Stimulated activated CD4-positive, alpha-beta T cell treated with anti-CD3 and anti-CD28 coated beads, Interleukin-2, amount 100 ng/mL, for 24 hours (primary cell): ENCODE data around the gene MYH9.
"Not testable (repeated sequence)": the region's sequence is repeated elsewhere in the genome, so short reads cannot be mapped to it uniquely, and the experiment has no call there.

Experiments
- DNase-seq, 2 donors: peaks; one replicate each; pipeline ENCODE4 v3.0.0-alpha.2; 2020

MYH9 gene

DNA sequence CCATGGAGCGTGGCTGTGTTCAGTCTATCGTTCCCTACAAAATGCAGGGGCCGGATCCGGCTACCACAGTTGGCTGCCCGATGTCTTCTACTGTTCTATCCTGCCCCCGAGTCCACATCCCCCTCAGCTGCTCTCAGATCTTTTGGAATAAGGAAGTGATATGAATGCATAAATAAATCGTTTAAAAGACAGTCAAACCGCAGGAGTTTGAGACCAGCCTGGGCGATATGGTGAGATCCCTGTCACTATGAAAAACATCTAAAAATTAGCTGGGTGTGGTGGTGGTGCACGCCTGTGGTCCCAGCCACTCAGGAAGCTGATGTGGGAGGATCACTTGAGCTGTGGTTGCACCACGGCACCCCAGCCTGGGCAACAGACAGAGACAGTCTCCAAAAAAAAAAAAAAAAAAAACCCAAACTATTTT, 97.8 kb downstream of the MYH9 start:
- DNase-seq = not testable (repeated sequence)

DNA sequence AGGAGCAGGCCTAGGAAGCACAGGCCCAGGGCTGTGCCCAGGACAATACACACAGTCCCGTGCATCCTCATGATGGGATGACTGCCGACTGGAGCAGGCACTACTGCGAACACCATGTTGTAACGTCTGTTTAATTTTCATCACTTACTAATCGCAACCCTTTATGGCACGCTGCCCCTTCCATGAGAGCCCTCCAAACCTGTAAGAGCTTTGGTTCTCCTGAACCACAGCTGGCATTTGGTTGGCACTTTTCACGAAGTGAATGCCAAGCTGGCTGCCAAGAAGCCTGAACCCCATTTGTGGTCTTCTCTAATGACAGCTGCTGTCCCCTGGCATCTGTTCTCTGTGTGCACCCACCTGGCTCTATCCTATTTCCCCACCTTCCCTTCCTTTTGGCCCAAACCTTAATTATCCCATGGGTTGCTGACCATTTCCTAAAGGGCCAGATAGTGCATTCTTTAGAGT, 98.3 kb downstream of the MYH9 start:
- DNase-seq = no peak

DNA sequence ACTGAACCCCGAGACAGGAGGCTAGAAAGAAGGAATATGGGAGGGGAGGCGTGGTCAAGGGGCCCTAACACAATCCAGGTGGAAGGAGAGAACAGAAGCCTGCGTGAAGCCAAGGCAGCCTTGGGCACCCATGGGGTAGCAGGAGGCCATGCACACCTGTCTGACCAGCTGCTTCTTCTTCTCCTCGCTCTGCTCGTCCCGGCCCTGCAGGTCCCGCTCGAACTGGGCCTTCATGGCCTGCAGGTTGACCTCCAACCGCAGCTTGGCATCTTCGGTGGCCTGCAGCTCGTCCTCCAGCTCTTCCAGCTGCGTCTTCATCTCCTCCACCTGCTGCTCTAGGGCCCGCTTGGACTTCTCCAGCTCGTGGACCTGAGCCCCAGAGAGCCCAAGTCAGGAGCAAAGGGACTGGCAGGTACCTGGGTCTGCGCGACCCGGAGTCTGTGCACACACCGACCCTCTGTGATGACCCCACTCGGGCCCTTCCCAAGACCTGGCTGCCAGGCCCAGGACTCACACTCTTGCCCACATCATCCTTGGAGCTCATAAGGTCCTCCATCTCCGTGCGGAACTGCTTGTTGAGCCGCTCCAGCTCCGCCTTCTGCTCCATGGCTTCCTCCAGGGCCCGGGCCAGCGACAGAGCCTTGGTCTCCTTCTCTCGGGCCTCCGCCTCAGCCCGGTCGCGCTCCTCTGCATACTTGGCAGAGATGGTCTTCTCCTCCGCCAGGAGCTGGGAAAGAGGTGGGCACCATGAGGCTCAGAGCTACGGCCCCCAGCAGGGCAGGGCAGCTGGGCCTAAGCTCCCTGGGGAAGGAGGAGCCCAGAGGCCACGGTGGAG, 99.0 kb downstream of the MYH9 start:
- DNase-seq = no peak

DNA sequence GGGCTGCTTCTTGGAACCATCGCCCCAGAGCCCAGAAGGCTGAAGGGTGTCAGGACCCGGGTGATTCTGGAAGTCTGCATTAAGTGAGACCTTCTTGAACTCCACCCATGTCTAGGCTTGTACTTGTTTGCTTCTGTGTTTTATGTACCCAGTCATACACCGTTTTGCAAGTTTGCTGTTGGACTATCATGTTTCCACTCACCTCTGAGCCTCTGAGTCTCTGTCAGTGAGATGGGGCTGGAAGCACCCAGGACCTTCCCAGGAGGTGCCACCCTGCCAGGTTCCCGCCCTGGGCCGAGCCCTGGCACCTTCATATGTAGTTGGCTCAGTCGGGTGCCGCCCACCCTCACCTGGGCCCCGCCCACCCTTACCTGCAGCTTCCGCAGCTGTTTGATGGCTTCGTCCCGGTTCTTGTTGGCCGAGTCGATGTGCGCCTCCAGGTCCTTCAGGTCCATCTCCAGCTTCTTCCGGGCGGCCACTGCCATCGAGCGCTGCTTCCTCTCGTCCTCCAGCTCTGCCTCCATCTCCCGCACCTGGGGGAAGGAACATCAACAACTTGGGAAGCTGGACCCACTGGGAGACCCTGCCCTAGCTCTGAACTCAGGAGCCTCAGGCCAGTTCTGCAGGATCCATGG, 99.8 kb downstream of the MYH9 start:
- no peak for DNase-seq

DNA sequence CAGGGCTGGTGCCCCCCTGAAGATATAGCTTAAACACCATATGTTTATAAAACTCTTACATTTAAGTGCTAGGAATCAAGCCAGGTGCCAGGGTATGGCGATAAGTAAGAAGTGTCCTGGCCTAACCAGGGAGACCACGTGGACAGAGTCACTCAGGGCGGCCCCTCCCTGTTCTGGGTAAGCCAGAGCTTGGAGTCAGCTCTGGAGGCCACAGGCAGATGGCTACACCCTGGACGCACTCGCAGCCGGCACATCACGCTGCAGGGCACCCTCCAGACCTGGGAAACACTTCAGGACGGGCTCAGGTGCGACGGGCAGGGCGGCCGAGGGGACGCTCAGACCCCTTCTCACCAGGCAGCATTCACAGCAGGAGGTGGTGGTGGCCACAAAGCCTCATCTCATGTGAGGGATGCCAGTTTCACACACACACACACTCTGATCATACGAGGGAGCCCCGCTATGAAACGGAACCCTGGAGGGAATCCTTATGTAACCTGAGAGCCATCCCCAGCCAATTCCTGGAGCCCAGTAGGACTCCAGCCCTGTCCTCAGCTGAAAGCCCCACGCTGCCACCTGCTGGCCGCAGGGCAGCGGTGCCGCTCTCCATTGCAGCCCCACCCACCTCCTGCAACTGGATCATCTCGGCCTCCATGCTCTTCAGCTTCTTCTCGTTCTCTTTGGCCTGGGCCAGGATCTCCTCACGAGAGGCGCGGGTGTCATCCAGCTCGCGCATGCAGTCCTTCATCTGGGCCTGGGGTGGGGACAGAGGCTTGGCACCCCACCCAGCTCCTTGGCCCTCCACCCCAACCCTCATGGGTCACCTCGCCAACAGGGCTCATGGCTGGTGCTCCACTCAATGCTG, 101.4 kb downstream of the MYH9 start:
- DNase-seq = peak; percentile 76 to 82

DNA sequence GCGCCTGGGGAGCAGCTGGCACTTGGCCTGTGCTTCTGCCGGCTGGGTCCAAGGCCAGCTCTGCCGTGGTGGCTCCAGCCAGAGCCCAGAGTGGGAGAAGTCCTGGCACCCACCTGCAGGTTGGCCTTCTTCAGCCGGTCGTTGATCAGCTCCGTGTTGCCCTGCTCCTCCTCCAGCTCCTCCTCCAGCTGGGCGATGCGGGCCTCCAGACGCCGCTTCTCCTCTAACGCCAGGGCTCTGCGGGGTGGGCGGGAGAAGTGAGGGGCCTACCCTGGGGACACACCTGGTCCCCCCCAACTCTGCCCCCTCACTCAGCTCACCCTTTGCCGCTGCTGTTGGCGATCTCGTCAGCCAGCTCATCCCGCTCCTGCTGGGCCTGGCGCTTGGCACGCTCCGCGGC, 102.2 kb downstream of the MYH9 start:
- no peak for DNase-seq

DNA sequence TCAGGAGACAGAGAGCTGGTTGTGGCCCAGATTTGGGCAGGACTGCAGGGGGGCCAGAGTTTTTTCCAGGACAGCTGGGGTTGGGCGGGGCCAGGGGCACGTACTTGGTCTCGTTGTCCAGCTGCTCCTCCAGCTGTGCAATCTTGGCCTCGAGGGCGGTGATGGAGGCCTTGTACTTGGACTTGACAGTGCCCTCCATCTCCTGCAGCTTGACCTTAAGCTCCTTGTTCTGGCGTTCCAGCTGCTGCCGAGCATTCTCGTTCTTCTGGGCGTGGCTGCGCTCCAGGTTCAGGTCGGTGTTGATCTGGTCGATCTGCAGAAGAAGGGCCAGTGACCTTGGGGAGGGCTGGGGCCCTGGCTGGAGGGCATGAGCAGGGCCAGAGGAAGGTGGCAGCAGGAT, 102.8 kb downstream of the MYH9 start:
- DNase-seq = no peak

DNA sequence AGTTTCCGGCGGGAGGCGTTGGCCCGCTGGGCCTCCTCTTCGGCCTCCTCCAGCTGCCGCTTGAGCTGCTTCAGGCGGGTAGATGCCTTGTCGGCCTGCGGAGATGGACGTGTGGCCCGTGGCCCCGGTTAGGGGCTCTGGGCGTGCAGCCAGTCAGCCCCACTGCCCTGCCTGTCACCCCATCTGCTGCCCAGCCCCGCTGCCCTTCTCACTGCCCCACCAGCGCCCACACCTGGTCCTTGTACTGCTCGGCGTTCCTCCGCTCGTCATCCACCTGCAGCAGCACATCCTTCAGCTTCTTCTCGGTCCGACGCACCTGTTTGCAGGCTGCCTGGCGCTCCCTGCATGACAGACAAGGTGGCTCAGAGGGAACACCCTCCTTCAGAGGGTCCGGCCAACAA, 103.6 kb downstream of the MYH9 start:
- DNase-seq = no peak

DNA sequence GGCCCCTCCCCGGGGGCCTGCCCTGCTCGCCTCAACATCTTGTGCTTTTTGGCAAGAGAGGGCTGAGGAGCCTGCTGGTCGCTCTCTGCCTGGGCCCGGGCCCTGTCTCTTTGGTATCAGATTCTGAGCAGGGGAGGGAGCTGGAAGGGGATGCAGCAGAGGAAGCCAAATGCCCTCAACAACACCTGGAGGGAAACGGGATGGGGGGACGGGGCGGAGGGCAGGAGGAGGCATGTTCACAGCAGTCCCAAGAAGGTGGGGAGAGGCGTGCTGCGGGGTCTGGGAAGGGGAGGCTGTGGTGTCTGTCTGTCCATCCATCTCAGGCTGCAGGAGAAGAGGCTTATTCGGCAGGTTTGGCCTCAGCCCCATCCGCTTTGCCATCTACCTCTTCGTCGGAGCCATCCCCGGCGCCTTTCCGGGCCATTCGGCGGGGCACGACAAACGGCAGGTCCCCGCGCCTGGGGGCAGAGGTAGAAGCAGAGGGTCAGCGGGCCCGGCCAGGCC, 105.4 kb downstream of the MYH9 start:
- DNase-seq = no peak

DNA sequence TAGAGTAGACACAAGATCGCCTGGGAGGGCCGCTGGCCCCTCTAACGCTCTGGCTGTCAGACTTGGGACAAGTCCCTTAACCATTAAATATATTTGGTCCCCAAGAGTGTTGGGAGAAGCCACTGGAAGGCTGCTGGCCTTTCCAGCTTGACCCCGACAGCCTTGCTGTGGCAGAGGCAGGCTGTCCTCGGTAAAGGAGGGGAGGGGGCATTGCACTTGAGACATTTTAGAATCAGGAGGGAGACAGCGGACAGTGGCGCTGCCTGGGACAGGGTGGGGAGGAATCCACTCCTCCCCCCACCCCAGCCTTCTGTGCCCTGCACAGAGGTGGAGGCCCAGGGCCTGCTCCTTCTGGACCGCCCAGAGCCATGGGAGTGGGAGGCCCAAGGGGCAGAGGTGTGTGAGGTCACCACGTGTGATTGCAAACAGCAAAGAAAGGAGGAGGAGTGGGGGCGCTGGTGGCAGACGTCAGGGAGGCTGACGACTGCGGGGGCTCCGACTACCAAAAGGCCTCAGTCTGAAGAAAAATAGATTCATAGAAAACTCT, 105.9 kb downstream of the MYH9 start:
- no peak for DNase-seq

DNA sequence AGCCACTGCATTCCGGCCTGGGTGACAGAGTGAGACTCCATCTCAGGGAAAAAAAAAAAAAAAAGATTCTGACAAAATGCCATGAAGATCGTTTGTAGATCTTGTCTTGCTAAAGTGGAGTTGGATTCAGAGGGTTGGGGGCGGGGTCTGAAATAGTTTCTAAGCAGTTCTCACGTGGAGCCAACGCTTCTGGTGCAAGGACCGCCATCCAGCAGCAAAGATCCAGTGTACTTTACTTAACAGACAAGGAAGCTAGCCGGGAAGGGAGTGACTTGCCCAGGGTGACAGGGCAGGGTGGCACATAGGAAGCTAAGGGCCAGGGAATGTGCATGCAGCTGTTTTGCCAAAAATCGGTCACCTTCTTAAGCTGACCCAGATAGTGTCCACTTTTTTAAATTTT, 107.4 kb downstream of the MYH9 start:
- no peak for DNase-seq

DNA sequence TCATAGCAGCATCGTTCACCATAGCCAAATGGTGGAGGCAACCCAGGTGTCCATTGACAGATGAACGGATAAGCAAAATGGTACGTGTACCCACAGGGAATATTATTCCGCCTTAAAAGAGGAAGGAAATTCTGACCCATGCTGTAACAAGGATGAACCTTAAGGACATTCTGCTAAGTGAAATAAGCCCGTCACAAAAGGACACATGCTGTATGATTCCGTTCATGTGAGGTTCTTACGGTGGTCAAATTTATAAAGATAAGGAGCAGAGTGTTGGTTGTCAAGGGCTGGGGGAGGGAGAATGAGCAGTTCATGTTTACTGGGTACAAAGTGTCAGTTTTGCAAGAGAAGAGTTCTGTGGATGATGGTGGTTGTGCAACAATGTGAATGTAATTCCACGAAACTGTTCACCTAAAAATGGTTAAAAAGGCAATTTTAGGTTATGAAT, 108.5 kb downstream of the MYH9 start:
- no peak for DNase-seq

DNA sequence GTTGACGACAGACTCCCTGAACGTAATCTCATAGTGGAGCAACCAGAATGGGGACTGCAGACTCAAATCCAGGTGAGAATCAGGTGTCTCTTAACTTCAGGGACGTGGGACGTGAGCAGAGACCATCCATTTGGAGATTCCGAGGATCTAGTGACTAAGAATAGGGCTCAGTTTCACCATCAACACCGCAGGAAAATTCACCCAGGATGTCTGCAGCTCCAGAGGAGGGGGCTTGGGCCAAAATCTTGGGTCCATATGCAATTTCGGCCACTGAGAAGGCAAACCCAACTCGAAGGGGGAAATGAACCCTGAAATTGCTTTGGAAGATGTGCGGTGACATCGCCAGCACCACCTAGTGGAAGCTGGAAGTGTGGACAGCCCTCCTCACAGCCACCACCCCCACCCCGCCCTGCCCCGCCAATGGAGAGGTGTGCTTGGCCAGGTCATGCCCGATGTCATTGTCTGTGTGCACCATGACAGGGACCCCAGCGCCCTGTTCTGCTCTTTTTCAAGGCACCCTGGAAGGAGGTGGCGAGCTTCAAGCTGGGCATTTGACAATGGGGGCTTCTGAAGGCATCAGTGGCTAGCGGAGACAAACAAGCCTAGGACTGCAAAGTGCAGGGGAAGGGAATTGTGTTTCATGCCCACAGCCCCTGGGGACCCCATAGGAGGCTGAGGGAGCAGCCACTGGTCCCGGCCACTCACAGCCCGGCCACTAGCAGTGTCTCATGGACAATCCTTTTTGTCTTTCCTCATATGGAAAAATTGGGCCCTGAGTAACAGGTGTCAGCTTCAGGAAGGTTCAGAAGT, 110.1 kb downstream of the MYH9 start:
- DNase-seq = peak; percentile 72 to 73

DNA sequence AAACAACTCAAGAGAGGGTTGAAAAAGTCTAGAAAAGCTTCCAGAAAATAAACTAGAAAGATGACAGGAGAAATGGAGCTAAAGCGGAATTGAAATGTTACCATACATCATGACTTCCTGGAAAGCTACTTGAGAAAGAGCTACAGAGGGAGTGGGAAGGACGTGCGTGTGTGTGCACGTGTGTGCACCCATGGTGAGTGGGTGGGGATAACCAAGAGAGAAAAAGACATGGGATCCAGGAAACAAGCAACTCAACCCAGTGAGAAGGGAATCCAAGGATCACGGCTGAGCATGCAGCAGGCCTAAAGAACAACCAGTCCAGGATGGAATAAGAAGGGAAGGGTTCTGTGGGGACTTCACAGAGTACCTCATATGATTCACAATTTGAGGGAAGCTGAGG, 113.2 kb downstream of the MYH9 start:
- no peak for DNase-seq

DNA sequence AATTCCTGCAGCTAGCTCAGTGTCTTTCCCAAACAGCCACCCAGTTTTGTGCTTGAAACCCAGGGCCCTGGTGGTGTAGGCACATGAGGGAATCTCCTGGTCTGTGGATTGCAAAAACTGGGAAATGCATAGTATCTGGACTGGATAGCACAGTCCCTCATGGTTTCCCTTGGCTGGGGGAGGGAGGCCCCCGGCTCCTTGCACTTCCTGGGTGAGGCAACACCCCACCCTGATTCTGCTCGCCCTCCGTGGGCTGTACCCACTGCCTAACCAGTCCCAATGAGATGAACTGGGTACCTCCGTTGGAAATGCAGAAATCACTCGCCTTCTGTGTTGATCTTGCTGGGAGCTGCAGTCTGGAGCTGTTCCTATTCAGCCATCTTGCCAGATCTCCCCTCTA, 115.8 kb downstream of the MYH9 start:
- DNase-seq = not testable (repeated sequence)

DNA sequence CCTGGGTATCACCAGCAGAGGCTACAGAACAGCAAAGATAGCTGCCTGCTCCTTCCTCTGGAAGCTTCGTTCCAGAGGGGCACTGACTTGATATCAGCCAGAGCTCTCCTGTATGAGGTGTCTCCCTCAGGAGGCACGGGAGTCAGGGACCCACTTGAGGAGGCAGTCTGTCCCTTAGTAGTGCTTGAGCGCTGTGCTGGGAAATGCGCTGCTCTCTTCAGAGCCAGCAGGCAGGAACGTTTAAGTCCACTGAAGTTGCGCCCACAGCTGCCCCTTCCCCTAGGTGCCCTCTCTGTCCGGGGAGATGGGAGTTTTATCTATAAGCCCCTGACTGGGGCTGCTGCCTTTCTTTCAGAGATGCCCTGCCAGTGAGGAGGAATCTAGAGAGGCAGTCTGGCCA, 116.5 kb downstream of the MYH9 start:
- not testable (repeated sequence) for DNase-seq

DNA sequence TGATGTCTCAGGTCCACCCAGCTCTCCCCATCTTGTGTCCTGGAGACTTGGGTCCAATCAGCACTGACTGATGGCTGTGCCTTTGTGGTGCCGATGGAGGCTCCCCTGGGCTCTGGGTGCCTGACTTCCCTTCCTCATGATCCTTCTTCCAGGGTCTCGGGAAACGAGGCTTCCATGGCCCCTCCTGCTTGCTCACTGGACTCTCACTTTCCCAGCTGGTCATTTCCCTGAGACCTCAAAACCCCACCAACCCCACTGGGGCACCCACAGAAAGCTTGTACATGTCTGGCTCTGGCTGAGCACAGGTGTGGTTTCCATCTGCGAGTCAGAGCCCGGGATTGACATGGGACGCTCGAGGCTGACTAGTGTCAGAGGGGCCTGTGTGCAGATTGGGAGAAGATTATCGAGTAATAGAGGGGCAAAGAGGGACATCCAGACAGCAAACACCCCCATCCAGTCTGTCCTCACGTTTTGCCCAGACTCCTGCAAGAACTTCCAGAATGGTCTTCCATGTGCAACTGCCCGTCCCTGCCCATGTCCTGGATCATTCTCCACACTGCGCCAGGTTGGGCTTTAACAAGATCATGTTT, 119.8 kb downstream of the MYH9 start:
- DNase-seq = no peak

DNA sequence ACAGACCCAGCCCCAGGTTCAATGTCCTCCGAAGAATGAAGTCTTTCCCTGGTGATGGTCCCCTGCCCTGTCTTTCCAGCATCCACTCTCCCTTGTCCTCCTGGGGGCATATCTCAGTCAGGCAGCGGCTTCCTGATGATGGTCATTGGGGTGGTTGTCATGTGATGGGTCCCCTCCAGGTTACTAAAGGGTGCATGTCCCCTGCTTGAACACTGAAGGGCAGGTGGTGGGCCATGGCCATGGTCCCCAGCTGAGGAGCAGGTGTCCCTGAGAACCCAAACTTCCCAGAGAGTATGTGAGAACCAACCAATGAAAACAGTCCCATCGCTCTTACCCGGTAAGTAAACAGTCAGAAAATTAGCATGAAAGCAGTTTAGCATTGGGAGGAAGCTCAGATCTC, 120.7 kb downstream of the MYH9 start:
- DNase-seq = no peak

DNA sequence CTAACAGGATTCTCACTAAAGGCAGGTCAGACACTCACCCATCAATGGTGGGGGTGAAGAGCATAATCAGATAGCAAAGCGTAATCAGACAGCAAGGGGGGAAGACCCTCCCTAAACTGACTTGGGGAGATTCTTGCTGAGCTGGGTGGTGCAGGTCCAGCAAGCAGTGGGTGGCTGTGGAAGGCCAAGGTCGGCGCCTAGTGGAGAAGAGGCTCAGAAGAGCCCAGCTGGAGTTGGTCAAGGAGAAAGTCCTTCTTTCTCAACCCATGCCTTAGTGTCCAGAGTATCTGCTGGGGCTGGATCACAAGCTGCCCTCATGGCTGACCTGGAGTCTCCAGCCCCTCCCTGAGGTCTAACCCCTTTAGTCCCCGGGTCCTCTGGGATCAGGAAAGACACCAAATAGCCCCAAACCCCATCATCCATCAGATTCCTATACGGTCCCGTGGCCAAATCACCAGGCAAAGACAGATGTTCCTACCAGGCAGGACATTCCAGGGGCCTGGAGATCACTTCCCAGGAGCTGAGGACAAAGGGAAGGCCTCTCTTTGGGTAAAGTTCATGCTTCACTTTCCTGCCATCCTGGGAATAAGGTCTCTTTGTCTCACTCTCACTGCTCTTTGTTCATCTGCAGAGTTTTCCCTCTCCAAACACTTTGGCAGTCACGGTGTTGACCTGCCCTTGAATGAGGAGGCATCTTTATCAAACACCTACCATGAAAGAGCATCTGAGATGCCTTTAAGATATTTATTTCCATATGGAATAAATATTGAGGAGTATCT, 123.7 kb downstream of the MYH9 start:
- not testable (repeated sequence) for DNase-seq

DNA sequence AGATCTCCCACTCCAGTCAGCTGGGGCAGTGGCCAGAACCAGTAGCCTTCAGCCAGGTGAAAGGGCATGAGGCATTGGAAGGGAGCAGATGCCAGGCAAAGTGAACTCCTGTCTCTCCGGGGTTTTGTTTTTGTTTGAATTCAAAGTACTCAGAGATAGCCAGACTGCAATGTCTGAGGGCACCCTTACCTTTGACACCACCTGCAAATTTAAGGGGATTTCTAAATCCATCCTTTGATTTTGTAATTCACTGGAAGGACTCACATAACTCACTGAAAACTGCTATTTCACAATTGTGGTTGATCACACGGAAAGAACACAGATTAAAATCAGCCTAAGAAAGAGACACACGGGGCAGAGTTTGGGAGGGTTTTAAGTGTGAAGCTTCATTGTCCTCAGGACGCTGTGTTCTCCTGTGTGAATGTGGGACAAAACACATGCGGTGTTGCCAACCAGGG, 124.5 kb downstream of the MYH9 start:
- DNase-seq = not testable (repeated sequence)

DNA sequence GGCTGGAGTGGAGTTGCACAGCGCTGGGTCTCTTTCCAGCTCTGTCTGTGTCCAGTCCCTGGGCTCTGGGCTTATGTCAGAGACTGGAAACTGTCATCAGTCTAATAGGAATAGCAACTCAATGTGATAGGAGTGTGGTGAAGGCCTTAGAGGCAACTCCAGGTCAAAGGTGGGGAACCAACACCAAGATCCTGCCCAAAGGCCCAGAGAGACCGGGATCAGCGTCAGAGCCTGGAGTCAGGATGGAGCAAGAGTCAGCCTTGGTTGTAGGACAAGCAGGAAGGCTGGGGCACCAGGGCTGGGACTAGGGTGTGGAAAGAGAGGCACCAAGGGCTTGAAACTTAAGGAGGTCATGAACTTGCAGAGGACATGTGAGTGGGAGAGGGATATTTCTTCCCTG, 125.5 kb downstream of the MYH9 start:
- not testable (repeated sequence) for DNase-seq
